Measurements from ENCODE around the gene SLC9C1. TPM values are rescaled to one million over a fixed set of nuclear protein-coding genes. Genes with fewer than 3 reads are reported as not detected.

The SLC9C1 gene
- total and polyA plus RNA-seq, 9 of the 15 experiments (the other 6 are each of a cell fraction or from before 2014, with no cell fraction given) = not detected

DNA sequence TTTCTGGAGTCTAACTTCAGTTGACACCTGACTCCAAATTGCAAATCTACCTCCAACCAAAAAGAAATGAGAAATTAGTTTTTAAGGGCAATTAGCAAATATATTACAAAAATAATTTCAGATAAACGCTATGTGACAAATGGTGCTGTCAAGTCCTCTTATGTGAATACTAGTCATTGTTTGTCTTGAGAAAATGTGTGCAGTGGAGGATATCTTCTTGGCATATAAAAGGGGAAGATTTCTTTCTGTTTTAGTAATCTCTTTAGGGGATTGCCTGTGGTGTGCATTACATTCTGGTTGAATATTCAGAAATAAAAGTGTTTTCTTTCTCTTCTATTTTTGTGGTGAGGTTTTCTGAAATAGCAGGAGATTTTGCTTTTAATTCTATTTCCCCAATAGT is 158.0 kb downstream of the SLC9C1 start:
- CTCF ChIA-PET (ENCODE audit: low intra/inter-chr PET ratio) = no interaction called here
- no peak overlapping the region for H3K4me2 ChIP-seq (ENCODE audit: insufficient read depth, low read length)

More for the DNA sequence above, 158.0 kb downstream of the SLC9C1 start:
- Histone ChIP-seq H3K27me3 (ENCODE audit: control insufficient read depth in 2 of 2, insufficient read depth in 2 of 2, low read length in 2 of 2) (no peaks in the 10 kb centered on the region), H3K36me3 (ENCODE audit: control insufficient read depth, insufficient read depth, low read length) (no peaks in the 10 kb centered on the region), H3K27ac (ENCODE audit: extremely low read depth, low read depth, low read length) (no peak overlapping the region), H2AFZ (ENCODE audit: low read depth, low read length) (no peak overlapping the region), H3K9me3 (replicated peaks; ENCODE audit: control insufficient read depth, insufficient read depth, low read depth, low read length) (no peaks in the 10 kb centered on the region), H3K9ac (ENCODE audit: insufficient read depth in 1 of 2, low read depth in 2 of 2, low read length in 2 of 2) (no peak overlapping the region), H3K4me1 (replicated peaks in 1 of 2; ENCODE audit: control insufficient read depth in 2 of 2, insufficient read depth in 2 of 2, low read length in 2 of 2) (peaks cover 0 to 7% of the 10 kb centered on the region in 2 experiments; a peak in 1 of 5 replicates), H3K9me1 (ENCODE audit: control insufficient read depth, insufficient read depth, low read length) (no peaks in the 10 kb centered on the region), H3K79me2 (ENCODE audit: control insufficient read depth, insufficient read depth, low read length) (no peaks in the 10 kb centered on the region), H4K20me1 (replicated peaks; ENCODE audit: control insufficient read depth, insufficient read depth, low read length) (no peaks in the 10 kb centered on the region), H3K4me3 (no peak overlapping the region)
- WGBS (ENCODE audit: insufficient coverage, low coverage, missing lambda C conversion rate) = 0% methylated on average over 1 of the region's 1 CpG
- TF ChIP-seq ZC3H11A (IDR thresholded peaks at IDR 0.05; ENCODE audit: low read depth, low read length) (no peak), PRMT5 (CRISPR knock-in tag; IDR thresholded peaks at IDR 0.05) (no peak), ZNF644 (tag; IDR thresholded peaks at IDR 0.05; ENCODE audit: low read depth) (no peak)
- TF ChIP-seq, protein P1, sequence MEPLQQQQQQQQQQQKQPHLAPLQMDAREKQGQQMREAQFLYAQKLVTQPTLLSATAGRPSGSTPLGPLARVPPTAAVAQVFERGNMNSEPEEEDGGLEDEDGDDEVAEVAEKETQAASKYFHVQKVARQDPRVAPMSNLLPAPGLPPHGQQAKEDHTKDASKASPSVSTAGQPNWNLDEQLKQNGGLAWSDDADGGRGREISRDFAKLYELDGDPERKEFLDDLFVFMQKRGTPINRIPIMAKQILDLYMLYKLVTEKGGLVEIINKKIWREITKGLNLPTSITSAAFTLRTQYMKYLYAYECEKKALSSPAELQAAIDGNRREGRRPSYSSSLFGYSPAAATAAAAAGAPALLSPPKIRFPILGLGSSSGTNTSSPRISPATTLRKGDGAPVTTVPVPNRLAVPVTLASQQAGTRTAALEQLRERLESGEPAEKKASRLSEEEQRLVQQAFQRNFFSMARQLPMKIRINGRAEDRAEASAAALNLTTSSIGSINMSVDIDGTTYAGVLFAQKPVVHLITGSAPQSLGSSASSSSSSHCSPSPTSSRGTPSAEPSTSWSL (CRISPR knock-in tag; IDR thresholded peaks at IDR 0.05; ENCODE audit: borderline replicate concordance) = no peak
- no TSS peak for BruUV-seq (replicated peaks)
- ATAC-seq (no peak), DNase-seq (ENCODE audit: extremely low read depth in 1 of 4, low spot score in 3 of 4) (no peak), FAIRE-seq (no peak)
- in situ Hi-C loops (cut with MboI) (no loop called here), intact Hi-C loops (cut with micrococcal nuclease) (loop anchor here (2.0 to 10.0 kb wide), 2 partner anchors 139 to 301 kb away; no protein-coding TSS in a partner anchor)
- POLR2A ChIA-PET = no interaction called here
